PC-9 (cell line): ENCODE measurements around the gene TMEM164. TPM values are rescaled to one million over a fixed set of nuclear protein-coding genes. Genes with fewer than 3 reads are reported as not detected.

ENCODE experiments used
- BruUV-seq: library from RNA; stranded (reverse); fragments of 400-500 nt; replicated peaks from 2 replicates; lab custom pipeline; 2021; lab: Mats Ljungman, UMichigan
- CTCF ChIA-PET: fragments of 300-600 bp; sonication (Branson Sonifier 250); formaldehyde crosslinking; loops from one replicate; lab custom pipeline; 2022; ENCODE audit warnings: antibody characterized with exemption; lab: Charles Lee
- POLR2A ChIA-PET: fragments of 300-600 bp; sonication (Branson Sonifier 250); formaldehyde crosslinking; loops from one replicate; lab custom pipeline; 2022; ENCODE audit warnings: antibody characterized with exemption; ENCODE audit not compliant: unreplicated experiment; lab: Charles Lee
- DNase-seq, 2 experiments: peaks; one replicate each; pipeline versions ENCODE4 v3.0.0 to v3.0.0-alpha.2; 2015 to 2022; ENCODE audit warnings: mixed read lengths in 1 of 2
- H2AFZ ChIP-seq: fragments of 200-600 bp; sonication (generic); 2 replicates; pipeline ENCODE4 v1.8.1; 2017; ENCODE audit warnings: antibody characterized with exemption
- H3F3A ChIP-seq: fragments of 200-600 bp; sonication (generic); 2 replicates; pipeline ENCODE4 v1.8.1; 2017; ENCODE audit warnings: antibody characterized with exemption, mild to moderate bottlenecking, low read depth; ENCODE audit not compliant: insufficient read depth
- H3K27ac ChIP-seq: fragments of 200-600 bp; sonication (generic); 2 replicates; pipeline ENCODE4 v1.6.1; 2016; ENCODE audit warnings: mixed run types
- H3K27me3 ChIP-seq: fragments of 200-600 bp; sonication (generic); 2 replicates; pipeline ENCODE4 v1.6.1; 2016; ENCODE audit warnings: low read depth, mixed run types; ENCODE audit not compliant: insufficient read depth
- H3K36me3 ChIP-seq: fragments of 200-600 bp; sonication (generic); 2 replicates; pipeline ENCODE4 v1.6.1; 2016; ENCODE audit warnings: low read depth, mixed run types
- H3K4me1 ChIP-seq: fragments of 200-600 bp; sonication (generic); replicated peaks from 2 replicates; pipeline ENCODE4 v1.6.1; 2016; ENCODE audit warnings: mixed run types; ENCODE audit not compliant: insufficient read depth
- H3K4me2 ChIP-seq: fragments of 200-600 bp; sonication (generic); 2 replicates; pipeline ENCODE4 v1.6.1; 2017; ENCODE audit warnings: mixed run types
- H3K4me3 ChIP-seq: fragments of 200-600 bp; sonication (generic); 2 replicates; pipeline ENCODE4 v1.6.1; 2016; ENCODE audit warnings: mixed run types
- H3K79me2 ChIP-seq: fragments of 200-600 bp; sonication (generic); 2 replicates; pipeline ENCODE4 v1.6.1; 2017; ENCODE audit warnings: low read depth, mixed run types
- H3K9me2 ChIP-seq: fragments of 200-600 bp; sonication (generic); 2 replicates; pipeline ENCODE4 v1.8.1; 2017; ENCODE audit warnings: mild to moderate bottlenecking; ENCODE audit not compliant: insufficient read depth
- H3K9me3 ChIP-seq: fragments of 200-600 bp; sonication (generic); 2 replicates; pipeline ENCODE4 v1.8.1; 2016; ENCODE audit warnings: low read depth; ENCODE audit not compliant: insufficient read depth
- H4K20me1 ChIP-seq: fragments of 200-600 bp; sonication (generic); 2 replicates; pipeline ENCODE4 v1.8.1; 2017; ENCODE audit not compliant: insufficient read depth
- CTCF ChIP-seq: fragments of 200-600 bp; sonication (generic); conservative IDR thresholded peaks from 2 replicates; pipeline ENCODE4 v1.6.1; 2017; ENCODE audit warnings: mixed run types, antibody characterized with exemption, mild to moderate bottlenecking, moderate library complexity
- EZH2 ChIP-seq: fragments of 200-600 bp; sonication (generic); IDR thresholded peaks from 2 replicates; pipeline ENCODE4 v1.8.0; 2017; ENCODE audit warnings: antibody characterized with exemption, low read depth
- intact Hi-C: fragments of 100-400 bp; cut with micrococcal nuclease; formaldehyde crosslinking; loops from one replicate; pipeline ENCODE4 v1.10.0; 2022; ENCODE audit not compliant: unreplicated experiment
- total RNA-seq: library from RNA; stranded (reverse); gene quantifications from 2 replicates; pipeline ENCODE4 v1.2.3, GENCODE V29; 2021

Gene TMEM164
- total RNA-seq, 1 experiment from 2014 or later, result 44.5 TPM

GRCh38 chrX:110162131-110162530 is 159.2 kb downstream of the TMEM164 start:
- H3K4me2 ChIP-seq, result peak overlapping the region; percentile 67
- intact Hi-C loops, result loop anchor here (5.0 kb wide), 1 partner anchor 685 kb away; no protein-coding TSS in a partner anchor
- no peak for DNase-seq
- peaks cover 38% of the 10 kb centered on the region for H3K4me1 ChIP-seq
- H2AFZ ChIP-seq, result no peak overlapping the region
- CTCF ChIA-PET, result interaction anchor here (2.4 kb wide), 1 partner anchor 250 kb away, joined by 12 read pairs; no protein-coding TSS in a partner anchor
- no peak overlapping the region for H3K4me3 ChIP-seq
- no peaks in the 10 kb centered on the region; the same call in 1 of the 2 replicates for H3K9me3 ChIP-seq
- H3F3A ChIP-seq, result peaks cover 28% of the 10 kb centered on the region
- peak overlapping the region; percentile 75 for H3K27ac ChIP-seq
- TF ChIP-seq EZH2 (no peak), CTCF (no peak)
- no TSS peak for BruUV-seq
- H3K79me2 ChIP-seq, result peaks cover 23% of the 10 kb centered on the region
- POLR2A ChIA-PET, result no interaction called here
- no peaks in the 10 kb centered on the region for H4K20me1 ChIP-seq
- H3K27me3 ChIP-seq, result no peaks in the 10 kb centered on the region
- 0 out of 2 replicates have a peak, but pooled peaks cover 4% of the 10 kb centered on the region for H3K36me3 ChIP-seq
- no peaks in the 10 kb centered on the region for H3K9me2 ChIP-seq

GRCh38 chrX:110162867-110163266 is 160.0 kb downstream of the TMEM164 start:
- H4K20me1 ChIP-seq, result no peaks in the 10 kb centered on the region
- H3K4me3 ChIP-seq, result no peak overlapping the region; the same call in 1 of the 2 replicates
- H3K79me2 ChIP-seq, result peaks cover 23% of the 10 kb centered on the region
- H2AFZ ChIP-seq, result no peak overlapping the region
- intact Hi-C loops, result loop anchor here (5.0 kb wide), 1 partner anchor 684 kb away; no protein-coding TSS in a partner anchor
- no peaks in the 10 kb centered on the region; the same call in 1 of the 2 replicates for H3K9me3 ChIP-seq
- H3K4me1 ChIP-seq, result peaks cover 44% of the 10 kb centered on the region
- H3F3A ChIP-seq, result peaks cover 28% of the 10 kb centered on the region
- H3K9me2 ChIP-seq, result no peaks in the 10 kb centered on the region
- H3K27ac ChIP-seq, result peak overlapping the region; percentile 75
- BruUV-seq, result no TSS peak
- POLR2A ChIA-PET, result no interaction called here
- peak overlapping the region; percentile 67 for H3K4me2 ChIP-seq
- DNase-seq, result peak; percentile 50 to 88
- CTCF ChIA-PET, result interaction anchor here (1.0 to 1.4 kb wide), 3 partner anchors 48 to 246 kb away, joined by 4 to 8 read pairs (median 5); no protein-coding TSS in a partner anchor
- H3K27me3 ChIP-seq, result no peaks in the 10 kb centered on the region
- H3K36me3 ChIP-seq, result 0 out of 2 replicates have a peak, but pooled peaks cover 4% of the 10 kb centered on the region
- TF ChIP-seq EZH2 (no peak), CTCF (no peak)

GRCh38 chrX:110163488-110163887 is 160.6 kb downstream of the TMEM164 start:
- ChIA-PET POLR2A (no interaction called here), CTCF (interaction anchor here (1.0 to 1.4 kb wide), 3 partner anchors 47 to 245 kb away, joined by 4 to 8 read pairs (median 5); no protein-coding TSS in a partner anchor)
- BruUV-seq, result no TSS peak
- Histone ChIP-seq H3F3A (peaks cover 33% of the 10 kb centered on the region), H3K36me3 (0 out of 2 replicates have a peak, but pooled peaks cover 4% of the 10 kb centered on the region), H3K27me3 (no peaks in the 10 kb centered on the region), H3K4me1 (peaks cover 49% of the 10 kb centered on the region), H3K9me3 (no peaks in the 10 kb centered on the region; the same call in 1 of the 2 replicates), H3K4me3 (no peak overlapping the region; the same call in 1 of the 2 replicates), H3K27ac (peak overlapping the region; percentile 75), H2AFZ (no peak overlapping the region), H3K79me2 (peaks cover 23% of the 10 kb centered on the region), H4K20me1 (no peaks in the 10 kb centered on the region), H3K9me2 (no peaks in the 10 kb centered on the region), H3K4me2 (peak overlapping the region; percentile 67)
- DNase-seq, result peak in 1 of 2 experiments; percentile 80
- intact Hi-C loops, result loop anchor here (5.0 kb wide), 1 partner anchor 684 kb away; no protein-coding TSS in a partner anchor
- TF ChIP-seq CTCF, result no peak
- no peak for TF ChIP-seq EZH2
